Activated CD8-positive, alpha-beta T cell treated with anti-CD3 and anti-CD28 coated beads for 36 hours (primary cell): Measurements from ENCODE around the gene LPAR2. TPM values are rescaled to one million over a fixed set of nuclear protein-coding genes. Genes with fewer than 3 reads are reported as not detected.

Source experiments
- ATAC-seq: fragments of 200-7000 bp; cut with Tn5 transposase; one replicate; pipeline ENCODE4 v1.10.0; 2021; ENCODE audit warnings: mild to moderate bottlenecking, moderate library complexity
- CTCF ChIA-PET: fragments of 350-600 bp; sonication (Branson Sonifier 250); formaldehyde crosslinking; loops from one replicate; lab custom pipeline; 2021; ENCODE audit warnings: antibody characterized with exemption; lab: Charles Lee
- POLR2A ChIA-PET: fragments of 350-600 bp; sonication (Branson Sonifier 250); formaldehyde crosslinking; loops from one replicate; lab custom pipeline; 2021; ENCODE audit warnings: antibody characterized with exemption; lab: Charles Lee
- DNase-seq: peaks from one replicate; pipeline ENCODE4 v3.0.0-alpha.2; 2020
- H3K27ac Mint-ChIP-seq: one replicate; pipeline ENCODE4 v1.8.0; 2021; ENCODE audit warnings: mild to moderate bottlenecking, mixed read lengths
- H3K27me3 Mint-ChIP-seq: one replicate; pipeline ENCODE4 v1.8.0; 2021; ENCODE audit warnings: mixed read lengths
- H3K36me3 Mint-ChIP-seq: one replicate; pipeline ENCODE4 v1.8.0; 2021; ENCODE audit warnings: low read depth, mixed read lengths
- H3K4me1 Mint-ChIP-seq: one replicate; pipeline ENCODE4 v1.8.0; 2021; ENCODE audit warnings: low read depth, mixed read lengths
- H3K4me3 Mint-ChIP-seq: one replicate; pipeline ENCODE4 v1.8.0; 2021; ENCODE audit warnings: mild to moderate bottlenecking, moderate library complexity, mixed read lengths
- H3K9me3 Mint-ChIP-seq: one replicate; pipeline ENCODE4 v1.8.0; 2021; ENCODE audit warnings: mixed read lengths
- intact Hi-C: fragments of 100-400 bp; cut with micrococcal nuclease; formaldehyde crosslinking; loops from one replicate; pipeline ENCODE4 v1.10.0; 2022
- total RNA-seq, 2 experiments: library from RNA; stranded (reverse); gene quantifications; one replicate each; pipeline ENCODE4 v1.2.3, GENCODE V29; 2021
- TF ChIP-seq, protein P1 (sequence below): fragments of 200-600 bp; IDR thresholded peaks from one replicate; pipeline ENCODE4 v1.8.0; 2022; ENCODE audit warnings: antibody characterized with exemption, mild to moderate bottlenecking

LPAR2 gene
- total RNA-seq, 2 experiments from 2014 or later = 26.6 to 28.2 TPM

DNA sequence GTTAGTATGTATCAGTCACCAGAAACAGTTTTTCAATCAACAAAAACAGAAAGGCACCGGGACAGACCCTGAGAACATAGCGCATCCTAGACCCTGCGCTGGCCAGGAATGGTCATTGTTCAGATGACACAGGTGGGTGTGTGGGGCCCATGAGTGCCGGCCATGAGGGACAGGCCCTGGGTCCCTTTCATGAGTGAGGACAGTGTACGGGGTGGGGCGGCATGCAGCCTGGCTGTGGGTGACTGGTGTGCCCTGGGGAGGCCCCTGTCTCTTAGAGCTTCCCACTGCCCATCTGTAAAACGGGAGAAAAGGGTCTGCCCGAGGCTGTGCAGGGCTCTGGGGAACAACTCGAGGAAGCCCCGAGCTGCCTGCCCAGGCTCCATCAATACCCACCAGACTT is 35.3 kb downstream of the LPAR2 start:
- ATAC-seq (no peak), DNase-seq (no peak)
- Mint-ChIP-seq H3K27ac (peak overlapping the region; percentile 93), H3K4me1 (peaks cover 70% of the 10 kb centered on the region), H3K4me3 (no peak overlapping the region), H3K36me3 (peaks cover 31% of the 10 kb centered on the region), H3K27me3 (no peaks in the 10 kb centered on the region), H3K9me3 (no peaks in the 10 kb centered on the region)
- ChIA-PET CTCF (no interaction called here), POLR2A (interaction anchor here (0.8 to 1.5 kb wide), 3 partner anchors 9 to 63 kb away, joined by 3 read pairs; partner anchors contain the start of gene PBX4)
- intact Hi-C loops = no loop called here
- TF ChIP-seq, protein P1, sequence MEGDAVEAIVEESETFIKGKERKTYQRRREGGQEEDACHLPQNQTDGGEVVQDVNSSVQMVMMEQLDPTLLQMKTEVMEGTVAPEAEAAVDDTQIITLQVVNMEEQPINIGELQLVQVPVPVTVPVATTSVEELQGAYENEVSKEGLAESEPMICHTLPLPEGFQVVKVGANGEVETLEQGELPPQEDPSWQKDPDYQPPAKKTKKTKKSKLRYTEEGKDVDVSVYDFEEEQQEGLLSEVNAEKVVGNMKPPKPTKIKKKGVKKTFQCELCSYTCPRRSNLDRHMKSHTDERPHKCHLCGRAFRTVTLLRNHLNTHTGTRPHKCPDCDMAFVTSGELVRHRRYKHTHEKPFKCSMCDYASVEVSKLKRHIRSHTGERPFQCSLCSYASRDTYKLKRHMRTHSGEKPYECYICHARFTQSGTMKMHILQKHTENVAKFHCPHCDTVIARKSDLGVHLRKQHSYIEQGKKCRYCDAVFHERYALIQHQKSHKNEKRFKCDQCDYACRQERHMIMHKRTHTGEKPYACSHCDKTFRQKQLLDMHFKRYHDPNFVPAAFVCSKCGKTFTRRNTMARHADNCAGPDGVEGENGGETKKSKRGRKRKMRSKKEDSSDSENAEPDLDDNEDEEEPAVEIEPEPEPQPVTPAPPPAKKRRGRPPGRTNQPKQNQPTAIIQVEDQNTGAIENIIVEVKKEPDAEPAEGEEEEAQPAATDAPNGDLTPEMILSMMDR = no peak

DNA sequence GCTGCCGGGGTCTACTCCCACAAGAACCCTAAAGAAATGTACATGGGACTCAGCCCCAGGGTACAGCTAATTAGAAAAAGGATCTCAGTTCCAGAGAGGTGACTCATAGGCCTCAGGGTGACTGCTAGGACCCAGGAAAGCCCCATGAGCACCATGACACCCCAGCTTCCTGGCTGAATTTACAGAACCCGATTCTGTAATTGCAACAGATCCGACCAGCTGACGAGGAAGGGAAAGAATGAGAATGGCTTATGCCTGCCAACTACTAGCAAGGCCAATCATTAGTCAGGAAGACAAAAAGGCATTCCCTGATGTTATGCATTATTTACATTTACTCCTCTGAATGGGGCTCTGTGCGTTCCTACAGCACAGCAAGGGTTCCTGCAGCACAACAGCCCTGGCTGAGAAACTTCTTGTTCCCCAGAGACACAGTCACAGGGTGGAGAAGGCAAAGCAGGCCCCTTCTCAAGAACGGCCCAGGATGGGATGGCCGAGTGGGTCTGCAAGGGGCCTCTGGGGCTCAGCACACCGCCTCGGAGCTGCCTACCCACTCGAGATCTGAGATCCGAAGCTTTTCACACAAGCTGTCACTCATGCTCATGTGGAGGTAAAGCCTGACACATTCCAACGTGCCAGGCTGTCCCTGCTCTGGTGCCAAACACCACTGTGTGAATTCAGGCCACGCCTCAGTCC is 36.7 kb downstream of the LPAR2 start:
- Mint-ChIP-seq H3K27ac (peak overlapping the region; percentile 93), H3K9me3 (no peaks in the 10 kb centered on the region), H3K36me3 (peaks cover 23% of the 10 kb centered on the region), H3K4me1 (peaks cover 60% of the 10 kb centered on the region), H3K27me3 (no peaks in the 10 kb centered on the region), H3K4me3 (peak overlapping the region; percentile 47)
- TF ChIP-seq, protein P1 = no peak
- ChIA-PET CTCF (interaction anchor here (1.4 to 4.8 kb wide), 3 partner anchors 14 to 59 kb away, joined by 5 to 32 read pairs (median 10); no protein-coding TSS in a partner anchor), POLR2A (interaction anchor here (0.7 to 2.9 kb wide), 5 partner anchors 10 to 275 kb away, joined by 3 to 15 read pairs (median 3); partner anchors contain the start of genes LPAR2 and ZNF253)
- intact Hi-C loops = no loop called here
- peak; percentile 86 for DNase-seq
- peak; percentile 90 for ATAC-seq

DNA sequence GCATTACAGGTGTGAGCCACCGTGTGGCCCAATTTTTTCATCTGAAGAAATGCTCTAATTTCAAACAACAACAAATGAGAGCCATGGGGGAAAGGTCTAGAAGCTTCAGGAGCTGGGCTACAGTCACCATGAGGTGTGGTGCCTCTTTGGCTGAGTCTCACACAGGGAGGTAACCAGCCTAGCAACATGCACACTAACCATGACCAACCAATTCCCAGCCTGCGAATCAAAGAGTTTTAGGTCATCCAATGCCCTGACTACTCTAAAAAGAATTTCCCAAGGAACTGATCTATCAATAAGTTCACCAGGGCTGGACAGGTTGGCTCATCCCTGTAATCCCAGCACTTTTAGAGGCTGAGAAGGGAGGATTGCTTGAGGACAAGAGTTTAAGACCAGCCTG is 39.5 kb downstream of the LPAR2 start:
- H3K9me3 Mint-ChIP-seq = no peaks in the 10 kb centered on the region
- DNase-seq (no peak), ATAC-seq (no peak)
- H3K4me1 Mint-ChIP-seq = peaks cover 43% of the 10 kb centered on the region
- H3K4me3 Mint-ChIP-seq = no peak overlapping the region
- peak overlapping the region; percentile 55 for H3K27ac Mint-ChIP-seq
- peaks cover 17% of the 10 kb centered on the region for H3K36me3 Mint-ChIP-seq
- TF ChIP-seq, protein P1 = no peak
- H3K27me3 Mint-ChIP-seq = no peaks in the 10 kb centered on the region
- POLR2A ChIA-PET = interaction anchor here (1.2 kb wide), 1 partner anchor 18 kb away, joined by 3 read pairs; no protein-coding TSS in a partner anchor
- intact Hi-C loops = no loop called here
- CTCF ChIA-PET = interaction anchor here (4.8 kb wide), 1 partner anchor 35 kb away, joined by 32 read pairs; no protein-coding TSS in a partner anchor

DNA sequence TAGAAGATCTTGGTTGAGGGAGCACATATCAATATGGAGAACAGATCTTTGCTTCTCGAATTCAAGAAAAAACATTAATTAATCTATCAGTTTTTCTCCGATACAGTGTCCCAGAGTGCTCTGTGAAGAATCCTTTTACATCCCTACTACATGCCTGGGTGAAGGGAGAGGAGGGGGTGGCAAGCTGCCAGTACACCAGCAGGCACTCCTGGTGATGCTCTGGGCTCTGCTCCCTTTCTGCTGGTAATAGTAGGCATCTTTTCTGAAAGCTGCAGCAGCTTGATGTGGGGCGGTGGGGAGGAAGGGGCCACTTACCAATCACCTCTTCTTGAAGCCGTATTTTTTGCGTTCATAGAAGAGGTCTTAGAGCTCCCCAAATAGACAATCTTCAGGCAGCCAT is 40.2 kb downstream of the LPAR2 start:
- POLR2A ChIA-PET = interaction anchor here (0.8 kb wide), 1 partner anchor 9 kb away, joined by 3 read pairs; no protein-coding TSS in a partner anchor
- Mint-ChIP-seq H3K4me1 (peaks cover 42% of the 10 kb centered on the region), H3K27me3 (no peaks in the 10 kb centered on the region), H3K4me3 (no peak overlapping the region), H3K36me3 (peaks cover 17% of the 10 kb centered on the region), H3K9me3 (no peaks in the 10 kb centered on the region), H3K27ac (peak overlapping the region; percentile 55)
- CTCF ChIA-PET = interaction anchor here (0.9 to 4.8 kb wide), 2 partner anchors 19 to 34 kb away, joined by 3 to 32 read pairs; no protein-coding TSS in a partner anchor
- TF ChIP-seq, protein P1 = no peak
- DNase-seq (no peak), ATAC-seq (no peak)
- intact Hi-C loops = no loop called here

DNA sequence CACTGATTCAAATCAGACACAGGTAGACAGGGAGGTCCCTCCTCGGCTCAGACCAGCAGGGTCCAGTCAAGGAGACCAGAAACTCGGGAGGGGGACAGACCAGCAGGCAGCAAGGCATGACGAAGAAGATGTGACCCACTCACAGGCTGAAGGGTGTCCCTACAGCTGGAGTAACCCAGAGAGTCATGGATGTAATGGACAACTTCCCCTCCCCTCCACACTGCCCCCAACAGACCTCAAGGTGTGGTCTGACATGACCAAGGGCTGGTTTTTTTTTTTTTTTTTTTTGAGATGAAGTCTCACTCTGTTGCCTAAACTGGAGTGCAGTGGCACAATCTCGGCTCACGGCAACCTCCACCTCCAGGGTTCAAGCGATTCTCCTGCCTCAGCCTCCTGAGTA is 43.7 kb downstream of the LPAR2 start:
- no peak for ATAC-seq
- Mint-ChIP-seq H3K27ac (no peak overlapping the region), H3K4me3 (no peak overlapping the region), H3K36me3 (peaks cover 12% of the 10 kb centered on the region), H3K9me3 (no peaks in the 10 kb centered on the region), H3K27me3 (no peaks in the 10 kb centered on the region), H3K4me1 (peaks cover 18% of the 10 kb centered on the region)
- TF ChIP-seq, protein P1 = no peak
- DNase-seq = no peak
- POLR2A ChIA-PET = interaction anchor here (0.6 to 0.7 kb wide), 2 partner anchors 50 to 97 kb away, joined by 3 read pairs; no protein-coding TSS in a partner anchor
- CTCF ChIA-PET = interaction anchor here (2.4 kb wide), 1 partner anchor 30 kb away, joined by 13 read pairs; no protein-coding TSS in a partner anchor
- intact Hi-C loops = no loop called here
